GM18526 (cell line): ENCODE data around the gene TUBA3C.

Source experiments
- POLR2A ChIP-seq: IDR thresholded peaks from 3 replicates; pipeline ENCODE4 v1.6.1; 2011; ENCODE audit not compliant: insufficient read length; ENCODE audit errors: extremely low read depth

TUBA3C gene

DNA sequence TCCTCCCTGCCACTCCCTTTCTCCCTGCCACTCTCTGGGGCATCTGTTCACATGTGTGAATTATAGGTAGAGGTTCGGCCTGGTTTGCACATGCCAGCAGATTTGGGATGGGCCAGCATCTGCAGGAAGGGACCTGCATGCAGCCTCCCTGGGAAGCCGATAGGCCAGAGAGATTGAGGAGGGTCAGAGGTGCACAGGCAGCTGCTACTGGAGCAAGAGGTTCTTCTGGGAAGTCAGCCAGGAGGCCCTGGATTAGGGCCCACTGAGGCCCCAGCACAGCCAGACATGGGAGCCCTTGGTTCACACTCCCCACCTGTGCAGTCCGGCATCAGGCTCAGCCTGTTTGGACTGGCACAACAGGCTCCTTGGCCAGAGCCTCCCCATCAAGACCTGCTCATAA, 12.1 kb downstream of the TUBA3C start:
- TF ChIP-seq POLR2A = no peak

DNA sequence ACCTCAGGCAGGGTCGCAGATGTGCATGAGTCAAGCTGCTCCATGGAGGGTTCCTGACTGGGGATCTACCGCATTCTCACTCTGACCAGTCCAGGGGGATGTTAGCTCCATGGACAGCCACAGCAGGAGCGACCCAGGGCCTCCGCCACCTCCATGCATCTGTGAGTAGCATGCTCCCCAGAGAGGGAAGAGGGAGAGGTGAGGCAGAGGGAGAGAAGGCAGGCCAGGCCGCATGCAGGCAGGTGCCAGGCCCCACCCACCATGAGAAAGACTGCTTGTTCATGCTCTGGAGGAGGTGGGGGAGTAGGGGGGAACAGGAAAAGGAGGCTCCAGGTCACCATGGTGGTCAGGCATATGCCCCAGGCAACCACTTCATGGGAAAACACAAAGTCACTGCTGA, 20.3 kb downstream of the TUBA3C start:
- no peak for TF ChIP-seq POLR2A

DNA sequence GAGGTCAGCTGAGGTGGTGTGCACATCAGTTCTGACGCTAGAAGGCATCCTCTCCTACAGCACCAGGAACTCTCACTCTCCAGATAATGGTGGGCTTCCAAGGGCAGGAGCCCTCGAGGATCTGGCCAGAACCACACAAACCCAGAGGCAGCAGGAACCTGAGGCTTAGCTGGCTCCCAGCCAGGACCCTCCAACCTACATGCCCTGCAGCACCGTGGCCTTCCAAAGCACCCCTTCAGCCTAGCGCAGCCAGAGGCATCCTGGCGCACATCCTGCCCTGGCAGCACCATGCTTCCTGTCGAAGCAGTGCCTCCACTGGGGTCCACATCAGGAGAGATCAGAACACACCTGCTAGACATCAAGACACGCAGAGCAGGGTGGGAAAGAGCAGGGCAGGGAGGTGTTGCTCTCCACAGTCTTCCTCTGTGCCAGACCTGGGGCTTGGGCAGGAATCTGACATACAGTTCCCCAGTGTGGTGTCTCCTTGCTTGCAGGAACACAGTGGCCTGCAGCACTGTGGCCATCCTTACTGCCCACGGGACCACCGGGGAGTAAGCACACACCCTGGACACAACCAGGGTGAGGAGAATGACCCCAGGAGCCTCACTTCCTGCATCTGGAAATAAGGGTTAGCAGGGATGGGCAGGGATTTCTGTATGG, 21.7 kb downstream of the TUBA3C start:
- TF ChIP-seq POLR2A = no peak

DNA sequence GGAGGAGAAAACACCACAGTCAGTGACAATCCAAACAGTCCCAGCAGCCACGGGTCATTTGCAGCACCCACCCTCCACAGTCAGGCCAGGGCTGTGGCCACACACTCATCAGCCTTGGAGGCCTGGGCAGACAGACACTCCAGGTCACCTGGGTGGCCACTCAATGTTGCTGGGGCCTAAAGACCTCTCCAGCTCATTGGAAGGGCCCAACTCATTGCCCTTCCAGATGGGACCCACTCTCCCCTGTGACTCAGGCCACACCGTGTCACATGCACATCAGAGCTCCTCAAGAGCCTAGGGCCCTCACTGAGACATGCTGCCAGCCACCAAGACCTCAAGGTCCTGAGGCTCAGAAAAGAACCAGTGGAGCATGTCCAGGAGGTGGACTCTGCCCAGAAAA, 22.4 kb downstream of the TUBA3C start:
- no peak for TF ChIP-seq POLR2A

DNA sequence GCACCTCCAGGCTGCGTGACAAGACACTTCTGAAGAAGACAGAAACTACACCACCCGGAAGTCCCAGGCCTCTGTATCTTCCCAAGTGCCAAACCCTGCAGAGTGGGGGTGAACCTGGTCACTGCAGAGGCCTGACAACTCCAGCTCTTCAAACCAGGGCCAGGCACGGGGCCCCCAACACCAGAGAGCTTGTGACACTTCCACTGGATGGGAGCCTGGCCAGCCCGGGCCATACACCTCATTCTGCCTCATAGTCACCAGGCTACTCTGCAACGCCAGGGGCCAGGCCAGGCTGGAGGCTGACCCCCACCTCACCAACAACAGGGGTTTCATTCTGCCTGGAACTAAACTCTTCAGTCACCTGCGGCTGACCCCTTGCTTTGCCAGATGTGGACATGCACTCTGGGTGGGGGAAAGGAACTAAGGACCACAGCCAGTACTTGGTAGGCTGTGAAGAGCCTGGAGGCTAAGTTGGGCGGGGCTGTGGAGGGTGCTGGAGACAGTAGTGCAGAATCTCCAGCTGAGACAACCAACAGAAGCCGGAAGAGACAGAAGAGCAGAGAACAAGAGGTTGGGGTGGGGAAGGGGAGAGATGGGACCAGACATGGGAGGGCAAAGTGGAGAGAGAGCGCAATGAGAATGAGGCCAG, 23.0 kb downstream of the TUBA3C start:
- no peak for TF ChIP-seq POLR2A

DNA sequence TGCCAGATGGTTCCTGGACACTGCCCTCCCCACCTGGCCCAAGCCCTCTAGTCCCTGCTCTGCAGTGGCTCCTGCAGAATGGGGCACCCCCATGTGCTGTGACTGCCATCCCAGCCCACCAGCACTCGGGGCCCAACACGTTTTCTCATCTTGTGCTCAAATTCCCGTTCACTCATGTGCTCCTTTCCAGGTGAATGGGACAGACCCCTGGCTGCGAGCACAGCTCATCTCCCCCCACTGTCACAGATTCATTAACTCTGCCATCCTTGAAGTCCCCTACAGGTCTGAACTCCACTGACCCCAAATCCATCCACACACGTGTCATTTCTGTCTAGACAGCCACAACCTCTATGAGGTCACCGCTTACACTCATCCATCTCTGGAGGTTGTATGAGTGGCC, 23.6 kb downstream of the TUBA3C start:
- TF ChIP-seq POLR2A = no peak

DNA sequence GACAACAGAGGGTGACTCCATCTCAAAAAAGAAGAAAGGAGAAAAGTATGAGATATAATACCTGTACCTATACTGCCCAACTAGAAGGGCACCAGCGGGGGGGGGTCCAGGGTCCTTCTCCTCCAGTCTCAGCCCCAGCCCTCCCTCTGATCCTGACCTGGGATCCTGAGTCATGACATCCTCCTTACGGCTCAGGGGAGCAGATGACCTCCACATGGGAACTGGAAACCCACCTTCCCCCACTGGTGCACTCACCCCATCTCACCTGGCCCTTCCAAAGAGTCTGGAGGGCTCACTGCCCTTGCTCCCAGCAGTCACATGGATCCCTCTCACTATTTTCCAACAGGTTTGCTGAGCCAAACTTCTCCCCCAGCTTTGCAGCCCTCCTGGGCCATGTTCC, 24.2 kb downstream of the TUBA3C start:
- no peak for TF ChIP-seq POLR2A

DNA sequence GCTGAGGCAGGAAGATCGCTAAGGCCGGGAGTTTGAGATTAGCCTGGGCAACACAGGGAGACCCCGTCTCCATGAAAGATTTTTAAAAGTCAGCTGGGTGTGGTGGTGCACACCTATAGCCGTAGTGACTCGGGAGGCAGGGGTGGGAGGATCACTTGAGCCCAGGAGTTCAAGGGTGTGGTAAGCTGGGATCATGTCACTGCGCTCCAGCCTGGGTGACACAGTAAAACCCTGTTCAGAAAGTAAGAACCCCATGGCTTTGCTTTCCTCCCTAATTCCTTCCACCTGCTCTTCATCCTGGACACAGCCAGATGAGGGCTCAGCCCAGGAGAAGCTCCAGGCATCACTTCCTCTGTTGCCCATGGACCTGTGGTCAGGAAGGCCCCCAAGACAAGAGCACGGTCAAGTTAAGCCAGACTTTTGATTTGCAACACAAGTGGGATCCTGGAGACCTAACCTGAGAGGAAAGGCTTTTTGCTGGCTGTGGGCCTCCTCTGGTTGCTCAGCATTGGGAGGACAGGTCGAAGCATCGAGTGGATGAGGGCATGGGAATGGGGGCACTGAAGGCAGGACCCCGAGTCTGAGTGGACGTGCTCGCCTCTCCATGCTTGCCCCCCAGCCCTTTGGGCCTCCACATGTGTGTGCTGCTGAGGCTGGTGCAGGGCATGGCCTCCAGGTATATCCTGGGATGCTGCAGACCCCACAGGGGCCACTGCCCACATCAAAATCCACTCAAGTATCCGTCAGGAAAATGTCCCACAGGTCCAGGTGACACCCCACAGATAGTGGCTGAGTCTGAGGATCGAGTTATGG, 25.4 kb downstream of the TUBA3C start:
- TF ChIP-seq POLR2A = no peak

DNA sequence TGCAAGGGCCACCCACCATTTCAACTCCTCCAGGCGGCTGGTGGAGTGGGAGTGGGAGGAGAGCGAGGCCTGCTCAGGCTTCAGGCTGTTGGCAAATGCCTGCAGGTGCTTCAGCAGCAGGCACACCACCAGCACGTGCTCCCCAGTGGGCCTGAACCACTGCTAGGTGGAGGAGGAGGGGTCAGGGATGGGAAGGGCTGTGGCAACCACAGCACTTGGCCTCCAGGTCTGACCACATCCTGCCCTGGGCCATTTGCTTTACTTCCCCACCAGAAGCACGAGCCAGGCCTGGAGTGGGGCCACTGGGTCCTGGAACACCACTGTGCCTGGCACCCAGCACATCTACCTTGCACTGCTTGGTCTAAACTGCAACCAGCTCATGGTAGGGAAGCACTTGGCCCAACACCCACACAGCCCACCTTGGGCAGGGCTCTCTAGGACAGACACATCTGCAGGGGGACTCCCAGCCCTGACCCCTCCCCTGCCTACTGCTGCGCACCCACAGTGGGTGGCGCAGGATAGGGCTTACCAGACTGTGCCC, 26.2 kb downstream of the TUBA3C start:
- no peak for TF ChIP-seq POLR2A

DNA sequence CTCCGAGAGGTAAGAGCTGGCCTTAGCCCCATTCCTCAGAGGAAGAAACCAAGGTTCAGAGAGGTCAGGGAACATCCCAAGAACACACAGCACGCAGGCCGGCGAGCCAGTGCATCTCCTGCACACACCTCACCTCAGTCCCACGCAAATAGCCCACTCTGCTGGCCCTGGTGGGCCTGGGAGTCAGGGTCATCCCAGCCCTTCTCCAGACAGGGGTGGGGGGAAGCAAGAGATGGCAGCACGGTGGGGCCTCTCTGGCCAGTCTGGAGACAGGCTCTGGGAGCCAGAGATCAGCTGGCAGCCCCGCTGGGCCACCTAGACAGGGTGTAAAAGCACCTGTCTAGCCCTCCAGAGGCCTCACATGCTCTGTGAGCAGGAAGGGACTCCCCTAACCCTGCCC, 26.8 kb downstream of the TUBA3C start:
- TF ChIP-seq POLR2A = no peak

DNA sequence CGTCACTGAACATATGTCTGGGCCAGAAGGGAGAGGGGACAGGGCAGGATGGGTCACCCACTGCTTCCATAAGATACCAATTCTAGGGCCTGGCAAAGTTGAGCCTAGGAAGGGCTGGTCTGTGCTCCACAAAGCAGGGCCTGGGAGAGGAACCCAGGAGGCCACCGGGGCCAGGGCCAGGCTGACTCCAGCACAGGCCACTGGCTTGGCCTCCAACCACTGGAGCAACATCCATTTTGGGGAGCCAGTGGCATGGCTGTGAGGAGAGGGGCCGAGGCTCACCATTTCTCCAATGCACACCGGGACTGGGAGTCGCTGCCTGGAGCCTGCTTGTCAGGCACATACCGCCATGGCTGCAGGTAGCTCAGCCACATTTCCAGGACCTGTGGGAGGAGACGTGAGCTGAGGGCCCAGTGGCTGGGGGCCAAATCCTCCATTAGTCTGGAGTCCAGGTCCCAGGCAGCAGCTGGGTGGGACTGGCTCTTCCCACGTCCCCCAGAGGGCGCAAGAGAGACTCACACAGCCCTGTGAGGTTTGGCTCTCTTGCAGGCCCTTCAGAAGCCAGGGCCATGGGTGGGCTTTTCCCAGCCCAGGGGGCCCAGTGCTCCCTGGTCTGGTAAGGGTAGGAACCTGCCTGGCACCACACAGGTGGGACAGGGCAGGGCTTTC, 27.7 kb downstream of the TUBA3C start:
- TF ChIP-seq POLR2A = no peak

DNA sequence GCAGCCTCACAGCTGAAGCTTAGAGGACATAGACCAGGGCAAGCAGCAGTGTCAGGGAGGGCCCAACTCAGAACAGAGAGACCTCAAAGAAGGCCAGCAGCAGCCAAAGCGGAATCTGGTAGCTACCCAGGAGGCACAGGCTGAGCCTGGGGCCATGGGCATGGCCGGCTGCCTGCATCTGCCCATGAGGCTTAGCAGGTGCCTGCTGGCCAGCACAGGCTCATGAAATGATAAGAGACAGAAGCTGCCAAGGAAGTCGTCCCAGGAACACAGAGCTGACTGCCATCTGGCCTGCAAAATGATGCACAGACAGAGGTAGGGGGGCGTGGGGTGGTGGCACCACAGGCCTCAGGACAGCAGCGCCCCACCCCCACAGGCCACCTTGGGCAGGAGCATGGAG, 29.2 kb downstream of the TUBA3C start:
- TF ChIP-seq POLR2A = no peak

DNA sequence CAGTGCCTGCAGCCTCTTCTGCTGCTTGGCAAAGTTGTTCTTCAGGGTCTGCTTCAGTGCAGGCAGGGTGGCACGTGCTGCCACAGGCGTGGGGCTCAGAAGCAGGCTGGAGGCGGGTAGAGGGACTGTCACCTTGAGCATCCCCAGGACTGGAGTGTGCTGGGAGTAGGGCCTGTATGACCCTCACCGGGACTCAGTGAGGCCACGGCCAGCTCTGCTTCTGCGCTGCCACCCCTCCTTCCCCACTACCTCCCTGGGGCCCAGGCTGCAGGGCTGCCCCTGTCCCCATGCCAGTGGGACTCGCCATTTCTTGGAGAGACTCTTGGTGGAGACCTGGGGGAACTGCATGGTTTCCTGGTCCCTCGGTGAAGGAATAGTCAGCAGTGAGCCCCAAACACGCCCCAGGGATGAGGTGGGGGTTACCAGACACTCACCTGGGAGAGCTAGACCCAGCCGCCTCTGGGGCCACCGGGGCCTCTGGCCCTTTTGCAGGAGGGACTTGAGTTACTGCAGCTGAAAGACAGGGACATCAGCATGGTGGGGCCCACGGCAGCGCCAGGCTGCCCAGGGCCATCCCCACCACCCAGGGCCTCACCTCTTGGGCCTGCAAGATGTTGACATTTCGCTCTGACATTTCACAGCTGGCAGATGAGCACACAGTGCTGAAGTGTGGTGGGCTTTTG, 29.9 kb downstream of the TUBA3C start:
- TF ChIP-seq POLR2A = no peak

DNA sequence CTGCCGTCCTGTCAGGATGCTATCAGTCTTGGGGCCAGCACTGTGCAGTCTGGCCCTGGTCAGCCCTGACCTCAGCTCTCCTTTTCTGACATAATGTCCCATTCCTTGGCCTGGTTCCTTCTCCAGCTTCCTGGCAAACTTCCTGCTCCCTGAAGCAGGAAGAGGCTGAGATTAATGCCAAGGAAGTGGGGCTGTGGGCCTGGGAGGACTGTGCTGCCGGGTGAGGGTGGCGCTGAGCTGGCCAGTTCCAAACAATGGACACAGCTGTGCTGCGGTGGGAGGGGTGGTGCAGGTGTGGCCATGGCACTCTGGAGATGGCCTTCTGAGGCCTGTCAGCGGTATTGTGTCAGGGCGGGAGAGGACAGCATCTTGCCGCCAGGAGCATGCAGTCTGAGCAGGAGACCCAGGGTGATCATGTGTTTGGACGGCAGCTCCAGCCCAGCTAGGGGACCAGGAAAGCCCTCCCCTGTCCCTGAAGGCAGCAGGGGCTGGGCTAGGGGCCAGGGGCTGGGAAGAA, 30.9 kb downstream of the TUBA3C start:
- no peak for TF ChIP-seq POLR2A

DNA sequence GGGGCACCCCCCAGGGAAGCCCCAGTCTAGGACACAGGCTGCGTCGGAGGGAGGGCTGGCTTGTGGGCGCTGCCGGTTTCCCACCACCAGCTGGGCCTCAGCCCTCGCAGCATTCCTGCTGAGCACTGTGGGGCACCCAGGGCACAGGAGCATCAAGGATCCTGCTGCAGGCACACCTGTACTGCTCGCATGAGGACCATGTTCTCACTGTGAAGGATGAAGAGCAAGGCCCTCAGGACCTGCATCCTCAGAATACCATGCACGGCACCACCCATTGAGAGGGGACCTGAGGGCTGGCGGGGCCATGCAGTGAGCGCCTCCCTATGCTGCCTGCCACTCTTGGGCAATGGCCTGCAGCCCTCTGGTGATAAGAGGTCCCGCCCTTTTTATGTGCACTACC, 31.4 kb downstream of the TUBA3C start:
- no peak for TF ChIP-seq POLR2A
